T-helper 2 cell treated with Interferon-gamma antibody and Interleukin-4, amounts not matched to agents 100 ng/mL and 5 ng/mL, for 36 hours (primary cell): Measurements from ENCODE around the gene TEX38. TPM values are rescaled to one million over a fixed set of nuclear protein-coding genes. Genes with fewer than 3 reads are reported as not detected.
"Not testable (repeated sequence)": the region's sequence is repeated elsewhere in the genome, so short reads cannot be mapped to it uniquely, and the experiment has no call there.

Source experiments
- intact Hi-C: fragments of 100-400 bp; cut with micrococcal nuclease; formaldehyde crosslinking; loops from one replicate; pipeline ENCODE4 v1.15.1; 2023
- total RNA-seq: library from RNA; stranded (reverse); gene quantifications from 2 replicates; pipeline ENCODE4 v1.2.3, GENCODE V29; 2022

TEX38 gene
- total RNA-seq, 1 donor from 2014 or later, result not detected

DNA sequence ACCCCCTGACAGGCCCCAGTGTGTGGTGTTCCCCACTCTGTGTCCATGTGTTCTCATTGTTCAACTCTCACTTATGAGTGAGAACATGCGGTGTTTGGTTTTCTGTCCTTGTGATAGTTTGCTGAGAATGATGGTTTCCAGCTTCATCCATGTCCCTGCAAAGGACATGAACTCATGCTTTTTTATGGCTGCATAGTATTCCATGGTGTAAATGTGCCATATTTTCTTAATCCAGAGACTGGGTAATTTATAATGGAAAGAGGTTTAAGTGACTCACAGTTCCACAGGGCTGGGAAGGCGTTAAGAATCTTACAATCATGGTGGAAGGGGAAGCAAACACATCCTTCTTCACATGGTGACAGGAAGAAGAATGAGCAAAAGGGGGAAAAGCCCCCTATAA, 17.0 kb upstream of the TEX38 start:
- intact Hi-C loops, result not testable (repeated sequence)

- intact Hi-C loops, result no loop called here
These were observed 15.8 kb upstream of the TEX38 start for GRCh38 chr1:46655848-46656247.

DNA sequence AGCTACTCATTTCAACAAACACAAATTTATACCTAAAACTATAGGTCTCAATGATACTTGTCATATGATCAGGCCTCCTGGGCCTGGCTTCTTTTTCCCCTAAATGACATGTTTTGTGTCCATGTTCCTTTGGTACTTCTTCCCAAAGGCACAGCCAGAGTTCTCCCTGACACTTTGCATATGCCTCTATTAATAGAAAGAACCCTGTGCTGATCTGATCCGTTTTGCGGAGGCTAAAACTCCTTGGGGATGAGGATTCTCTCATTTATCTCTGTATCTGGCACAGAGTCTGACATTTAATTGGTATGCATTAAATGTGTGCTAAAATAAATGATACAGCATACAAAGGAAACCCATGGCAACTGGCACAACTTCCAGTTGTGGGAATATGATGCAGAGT, 15.0 kb upstream of the TEX38 start:
- intact Hi-C loops, result no loop called here

GRCh38 chr1:46657775-46658174, 13.9 kb upstream of the TEX38 start:
- intact Hi-C loops, result no loop called here

DNA sequence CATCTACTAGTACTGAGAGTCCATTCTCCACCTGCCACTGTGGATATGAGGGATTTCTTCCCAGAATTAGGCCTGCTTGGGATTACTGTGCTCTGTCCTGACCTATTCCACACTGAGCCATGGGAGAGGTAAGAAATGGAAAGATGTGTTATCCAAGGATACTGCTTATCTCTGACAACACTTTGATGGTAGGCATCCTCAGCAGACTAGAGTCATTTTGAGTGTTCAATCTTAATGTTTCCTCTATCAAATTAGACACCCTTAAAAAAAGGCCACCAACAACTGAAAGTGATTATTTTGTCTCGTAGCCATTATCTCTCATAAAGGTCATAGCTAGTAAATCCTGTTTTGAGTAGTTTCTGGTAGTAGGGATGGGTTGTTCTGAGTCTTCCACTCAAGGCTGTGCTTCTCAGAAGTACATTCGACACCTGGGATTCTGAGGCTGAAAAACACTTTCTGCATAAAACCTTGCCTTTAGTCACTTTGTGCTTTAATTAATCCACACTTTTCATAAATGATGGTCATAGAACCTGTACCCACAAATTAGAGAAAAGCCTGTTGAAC, 12.3 kb upstream of the TEX38 start:
- intact Hi-C loops, result no loop called here

DNA sequence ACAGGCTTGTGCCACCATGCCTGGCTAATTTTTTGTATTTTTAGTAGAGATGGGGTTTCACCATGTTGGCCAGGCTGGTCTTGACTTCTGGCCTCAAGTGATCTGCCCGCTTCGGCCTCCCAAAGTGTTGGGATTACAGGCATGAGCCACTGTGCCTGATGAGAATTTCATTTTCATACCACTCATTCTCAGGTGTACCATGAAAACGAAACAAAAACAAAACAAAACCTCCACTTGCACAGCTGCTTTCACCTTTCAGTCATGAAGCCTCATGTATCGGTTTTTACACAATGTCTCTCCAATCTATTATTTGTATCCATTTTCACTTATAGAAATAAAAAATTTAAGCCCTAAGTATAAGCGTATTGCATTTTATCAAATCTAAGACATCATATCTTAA, 11.5 kb upstream of the TEX38 start:
- intact Hi-C loops, result not testable (repeated sequence)

DNA sequence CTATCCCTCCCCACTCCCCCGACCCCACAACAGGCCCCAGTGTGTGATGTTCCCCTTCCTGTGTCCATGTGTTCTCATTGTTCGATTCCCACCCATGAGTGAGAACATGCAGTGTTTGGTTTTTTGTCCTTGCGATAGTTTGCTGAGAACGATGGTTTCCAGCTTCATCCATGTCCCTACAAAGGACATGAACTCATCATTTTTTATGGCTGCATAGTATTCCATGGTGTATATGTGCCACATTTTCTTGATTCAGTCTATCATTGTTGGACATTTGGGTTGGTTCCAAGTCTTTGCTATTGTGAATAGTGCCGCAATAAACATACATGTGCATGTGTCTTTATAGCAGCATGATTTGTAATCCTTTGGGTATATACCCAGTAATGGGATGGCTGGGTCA, 8.7 kb upstream of the TEX38 start:
- intact Hi-C loops, result not testable (repeated sequence)

DNA sequence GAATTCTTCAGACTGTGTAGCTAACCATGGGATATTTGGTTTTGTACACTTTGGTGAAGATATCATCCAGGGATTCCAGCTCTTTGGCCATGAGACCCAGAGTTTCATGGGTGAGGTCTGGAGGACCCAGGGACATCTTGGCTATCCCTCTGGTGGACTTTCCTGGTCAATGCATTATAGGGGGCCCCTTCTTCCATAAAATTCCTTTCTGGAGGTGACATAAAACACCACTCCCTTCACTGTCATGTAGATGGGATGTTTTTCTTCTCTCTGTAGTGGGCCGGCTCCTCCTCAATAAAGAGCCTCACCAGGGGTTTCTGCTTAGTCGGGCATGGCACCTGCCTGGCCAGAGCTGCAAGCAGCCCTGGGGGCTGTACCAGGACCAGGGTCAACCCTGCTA, 5.7 kb upstream of the TEX38 start:
- intact Hi-C loops, result loop anchor here (5.0 kb wide), 3 partner anchors 49 to 84 kb away; partner anchors contain the start of genes MKNK1 and MOB3C

DNA sequence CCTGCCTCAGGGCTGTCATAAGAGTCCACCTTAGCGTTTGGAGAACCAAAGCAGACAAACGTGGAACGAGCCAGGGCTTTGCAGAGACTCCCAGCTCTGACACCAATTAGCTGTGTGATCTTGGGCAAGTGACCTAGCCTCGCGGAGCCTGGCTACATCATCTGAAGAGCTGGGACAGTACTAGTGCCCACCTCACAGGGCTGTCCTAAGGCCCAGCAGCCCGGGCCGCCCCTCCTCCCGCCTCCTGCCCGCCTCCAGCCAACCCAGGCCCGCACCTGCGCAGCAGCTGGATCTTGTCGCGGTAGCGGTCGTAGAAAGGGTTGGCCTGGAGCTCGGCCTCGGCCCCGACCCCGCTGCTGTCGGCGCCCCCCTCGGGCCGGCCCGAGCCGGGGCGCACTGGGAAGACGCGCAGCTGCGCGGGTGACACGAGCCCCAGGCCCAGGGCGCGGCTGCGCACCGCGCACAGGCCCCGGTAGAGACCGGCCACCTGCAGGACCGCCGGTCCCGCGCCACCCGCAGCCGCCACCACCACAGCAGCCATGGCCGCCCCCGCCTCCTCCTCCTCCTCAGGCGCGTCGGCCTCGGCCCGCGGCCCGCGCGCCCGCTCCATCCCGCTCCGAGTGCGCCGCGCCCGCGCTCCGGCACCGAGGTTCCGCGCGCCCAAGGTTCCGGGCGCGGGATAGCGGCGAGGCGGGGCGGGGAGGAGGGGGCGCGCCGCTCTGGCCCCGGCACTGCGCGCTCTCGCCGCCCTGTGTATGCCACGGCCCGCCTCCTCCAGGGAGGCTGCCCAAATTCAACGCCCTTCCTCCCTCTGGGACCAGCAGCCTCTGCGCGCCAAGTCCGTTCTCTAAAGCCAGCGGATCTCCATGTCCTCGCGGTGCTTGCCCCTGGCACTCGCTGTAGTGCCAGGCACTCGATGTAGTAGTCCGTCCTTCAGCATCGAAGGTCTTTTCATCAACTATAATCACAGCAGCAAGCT, 3.6 kb upstream of the TEX38 start, which contains the start of gene ATPAF1:
ATPAF1 (minus strand) TSS at position 583 of the 979 bp plus-strand sequence; CDS start at position 541, 42 bp downstream.
- intact Hi-C loops, result loop anchor here (1.0 to 5.0 kb wide), 5 partner anchors 8 to 86 kb away; partner anchors contain the start of genes EFCAB14, MKNK1 and MOB3C

DNA sequence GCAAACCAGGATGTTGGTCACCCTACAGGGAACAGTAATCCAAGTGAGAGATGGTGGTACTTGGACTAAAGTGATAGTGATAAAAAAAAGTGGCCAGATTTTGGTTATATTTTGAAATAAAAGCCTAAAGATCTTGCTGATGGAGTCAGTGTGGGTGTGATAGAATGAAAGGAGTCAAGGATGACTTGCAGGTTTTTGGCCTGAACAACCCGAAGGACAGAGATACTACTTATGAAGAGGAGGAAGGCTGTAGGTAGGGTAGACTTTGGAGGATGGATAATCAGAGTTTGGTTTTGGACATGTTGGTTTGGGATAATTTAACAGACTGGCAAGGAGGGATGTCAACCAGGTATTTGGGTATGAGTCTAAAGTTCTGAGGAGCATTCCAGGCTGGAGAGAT, 1.5 kb upstream of the TEX38 start:
- intact Hi-C loops, result no loop called here

DNA sequence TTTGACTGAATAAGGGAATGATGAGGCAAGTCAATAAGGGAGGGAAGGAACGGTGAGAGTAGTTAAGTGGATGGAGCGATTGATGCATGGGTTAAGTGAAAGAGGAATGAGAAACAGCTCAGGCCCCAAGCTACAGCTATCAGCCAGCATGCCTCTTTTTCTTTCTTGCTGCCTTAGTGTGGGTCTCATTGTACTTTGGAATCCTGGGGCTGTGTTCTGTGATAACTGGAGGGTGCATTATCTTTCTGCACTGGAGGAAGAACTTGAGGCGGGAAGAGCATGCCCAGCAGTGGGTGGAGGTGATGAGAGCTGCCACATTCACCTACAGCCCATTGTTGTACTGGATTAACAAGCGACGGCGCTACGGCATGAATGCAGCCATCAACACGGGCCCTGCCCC, 1.0 kb downstream of the TEX38 start:
- intact Hi-C loops, result no loop called here

GRCh38 chr1:46673749-46674182, 2.1 kb downstream of the TEX38 start:
- intact Hi-C loops, result no loop called here

- intact Hi-C loops, result loop anchor here (1.0 to 5.0 kb wide), 3 partner anchors 8 to 143 kb away; partner anchors contain the start of gene EFCAB14
These were observed 4.1 kb downstream of the TEX38 start for GRCh38 chr1:46675549-46676314.

DNA sequence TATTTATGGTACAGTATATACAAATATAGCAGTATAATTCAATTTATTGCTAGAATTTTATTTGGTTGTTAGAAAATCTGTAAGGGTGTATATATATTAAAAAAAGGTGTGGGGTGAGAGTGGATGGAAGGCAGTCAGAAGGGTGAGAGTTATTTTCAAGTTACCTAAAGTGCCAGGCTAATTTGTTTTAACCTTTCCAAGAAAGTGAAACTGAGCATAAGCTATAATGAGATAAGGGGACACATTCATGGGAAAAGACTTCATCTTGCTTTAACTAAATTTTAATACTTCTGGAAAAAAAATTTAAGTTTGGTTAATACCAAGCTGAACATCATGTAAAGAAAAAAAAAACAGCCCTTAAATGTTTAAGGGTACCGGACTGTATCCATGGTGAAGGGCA, 4.9 kb downstream of the TEX38 start:
- intact Hi-C loops, result loop anchor here (1.0 to 5.0 kb wide), 3 partner anchors 9 to 144 kb away; partner anchors contain the start of gene EFCAB14

GRCh38 chr1:46677339-46677738, 5.7 kb downstream of the TEX38 start:
- intact Hi-C loops, result loop anchor here (2.0 to 5.0 kb wide), 2 partner anchors 41 to 145 kb away; partner anchors contain the start of gene EFCAB14

DNA sequence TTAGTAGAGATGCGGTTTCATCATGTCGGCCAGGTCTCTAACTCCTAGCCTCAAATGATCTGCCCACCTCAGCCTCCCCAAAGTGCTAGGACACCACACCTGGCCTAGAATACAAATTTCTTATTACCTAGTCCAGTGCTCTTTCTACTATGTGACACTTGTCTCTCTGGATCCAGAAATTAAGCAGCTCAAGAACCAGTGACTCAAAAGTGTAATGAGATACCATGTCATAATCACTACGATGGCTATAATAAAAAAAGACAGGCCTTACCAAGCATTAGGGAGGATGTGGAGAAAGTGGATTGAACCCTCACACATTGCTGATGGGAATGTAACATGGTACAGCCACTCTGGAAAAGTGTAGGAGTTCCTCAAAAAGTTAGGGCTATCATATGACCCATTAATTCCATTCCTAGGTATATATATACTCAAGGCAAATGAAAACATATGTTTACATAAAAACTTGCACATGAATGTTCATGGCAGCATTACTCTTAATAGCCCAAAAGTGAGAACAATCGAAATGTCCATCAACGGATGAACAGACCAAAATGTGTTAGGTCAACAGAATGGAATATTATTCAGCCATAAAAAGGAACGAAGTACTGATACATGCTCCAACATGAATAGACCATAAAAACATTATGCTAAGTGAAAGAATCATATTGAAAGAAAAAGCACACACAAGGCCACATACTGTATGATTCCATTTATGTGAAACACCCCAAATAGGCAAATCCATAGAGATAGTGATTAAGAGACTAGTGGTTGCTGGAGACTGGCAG, 8.3 kb downstream of the TEX38 start:
- intact Hi-C loops, result loop anchor here (5.0 kb wide), 1 partner anchor 148 kb away; no protein-coding TSS in a partner anchor

- intact Hi-C loops, result no loop called here
These were observed 9.8 kb downstream of the TEX38 start for GRCh38 chr1:46681333-46682034.

GRCh38 chr1:46682064-46682463, 10.4 kb downstream of the TEX38 start:
- intact Hi-C loops, result no loop called here

DNA sequence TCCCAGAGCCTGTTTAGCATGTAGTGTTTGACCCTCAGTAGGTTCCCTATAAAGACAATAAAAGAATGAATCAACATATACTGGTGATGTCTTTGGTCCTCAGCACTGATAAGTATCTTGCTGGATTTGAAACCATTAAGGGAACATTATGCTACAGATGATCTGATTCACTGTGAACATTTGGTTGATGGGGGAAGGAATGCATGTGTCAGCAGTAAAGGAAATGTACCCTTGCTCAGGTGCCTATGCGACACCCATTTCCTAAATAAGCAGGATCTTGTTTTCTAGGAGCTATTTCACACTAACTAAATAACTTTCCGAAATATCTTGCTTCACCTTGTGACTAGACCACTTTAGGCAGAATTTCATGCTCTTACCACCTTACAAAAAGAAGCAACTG, 13.0 kb downstream of the TEX38 start:
- intact Hi-C loops, result no loop called here

DNA sequence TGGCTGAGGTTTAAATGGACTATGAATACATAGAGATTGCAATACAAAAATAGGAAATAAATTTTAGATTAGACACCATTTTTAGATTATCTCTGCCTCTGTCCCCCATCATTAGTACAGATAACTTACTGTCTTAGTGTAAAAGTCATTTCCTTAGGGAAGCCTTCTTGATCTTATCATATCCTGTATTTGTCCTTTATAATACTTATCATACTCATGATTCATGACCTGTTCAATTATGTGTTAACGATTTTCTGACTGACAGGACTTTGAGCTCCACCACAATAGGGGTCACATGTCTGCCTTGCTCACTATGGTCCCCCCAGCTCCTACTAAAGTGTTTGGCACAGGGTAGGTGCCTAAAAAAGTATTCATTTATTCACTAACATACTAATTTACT, 14.6 kb downstream of the TEX38 start:
- intact Hi-C loops, result no loop called here
